Hematopoietic multipotent progenitor cell treated with erythropoietin and hydrocortisone succinate and interleukin-3 and kit ligand, for 4 days (in vitro differentiated cells): Measurements from ENCODE around the gene CPEB4.

ENCODE experiments used
- DNase-seq: peaks from one replicate; pipeline ENCODE4 v3.0.0-alpha.2; 2015

The CPEB4 gene

DNA sequence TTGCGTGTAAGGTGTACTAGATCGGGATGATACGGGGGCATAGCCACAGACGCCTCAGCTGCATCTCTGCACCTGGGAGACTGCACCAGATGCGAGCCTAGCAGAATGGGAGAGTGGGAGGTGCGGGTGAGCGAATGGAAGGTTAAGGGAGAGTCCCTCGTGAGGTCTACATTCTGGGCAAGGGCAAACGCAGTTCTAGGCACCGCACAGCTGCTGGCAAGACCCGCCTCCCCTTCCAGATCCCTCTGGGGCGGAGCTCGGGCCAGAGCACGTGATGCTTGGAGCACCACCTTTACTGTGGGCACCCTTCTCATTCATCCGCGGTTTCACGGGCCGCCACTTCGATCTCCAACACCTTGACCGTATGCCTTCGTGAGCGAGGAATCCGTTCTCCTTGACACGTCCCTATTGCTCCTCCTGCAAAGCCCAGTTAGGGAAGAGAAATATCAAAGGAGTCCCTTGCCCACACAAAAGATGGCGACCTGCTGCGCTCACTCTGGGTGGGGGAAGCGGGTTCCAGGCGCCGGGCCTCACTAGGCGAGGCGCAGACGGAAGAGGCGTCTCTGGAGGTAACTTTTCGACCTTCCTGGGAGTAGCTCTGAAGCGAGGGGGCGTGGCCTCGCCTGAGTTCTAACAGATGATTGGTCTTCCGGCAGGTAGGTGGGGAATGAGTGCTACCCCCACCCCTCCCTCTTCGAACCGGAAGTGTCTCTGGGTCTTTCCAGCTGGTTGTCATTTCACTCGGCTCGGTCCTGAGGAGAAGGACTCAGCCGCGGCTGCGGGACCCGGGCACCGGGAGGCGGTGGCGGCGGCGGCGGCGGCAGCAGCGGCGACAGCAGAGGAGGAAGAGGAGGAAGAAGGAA lies at the start of gene CPEB4:
CPEB4 (plus strand) TSS at position 740 of the 863 bp plus-strand sequence. CDS start 1,385 bp downstream, outside the sequence.
- DNase-seq, result peak; percentile 100

- peak; percentile 93 for DNase-seq
Measured at GRCh38 chr5:173839117-173839713, 48.9 kb upstream of the CPEB4 start.

DNA sequence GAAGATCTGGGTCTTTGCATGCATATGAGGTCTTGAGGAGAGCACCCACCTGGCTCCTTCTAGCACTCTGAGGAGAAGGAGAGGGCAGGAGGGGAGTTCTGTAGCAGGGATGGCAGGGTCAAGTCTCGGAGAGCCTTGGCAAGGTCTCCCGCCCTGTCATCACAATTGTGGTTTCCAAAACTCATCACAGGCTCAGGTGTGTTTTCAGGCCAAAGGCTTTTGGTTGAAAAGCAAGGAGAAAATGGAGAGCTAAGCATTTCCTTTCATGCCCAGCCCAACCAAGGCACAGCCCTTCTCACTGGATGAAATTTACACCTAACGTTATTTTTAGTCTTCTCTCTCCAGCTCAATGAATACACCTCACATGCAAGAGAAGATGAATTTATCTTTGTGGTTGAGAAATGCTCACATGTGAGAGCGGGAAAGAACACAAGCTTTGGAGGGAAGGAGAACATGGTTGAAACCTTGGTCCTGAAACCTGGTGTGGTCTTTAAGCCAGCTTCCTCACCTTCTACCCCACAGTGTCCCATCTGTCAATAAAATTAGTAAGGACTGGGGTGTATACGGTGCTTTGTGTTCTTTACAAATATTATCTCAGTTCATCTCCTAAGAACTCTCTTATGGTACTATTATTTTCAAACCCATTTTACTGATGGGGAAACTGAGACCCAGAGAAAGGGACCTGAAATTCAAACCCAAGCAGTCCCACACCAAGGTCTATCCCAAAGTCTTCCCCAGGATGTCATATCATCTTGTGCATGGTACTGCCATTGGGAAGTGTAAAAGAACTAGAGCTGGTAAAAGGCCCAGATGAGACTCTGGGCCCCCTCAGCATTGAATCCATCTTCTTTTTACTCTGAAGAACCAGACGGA lies 47.8 kb upstream of the CPEB4 start:
- no peak for DNase-seq

DNA sequence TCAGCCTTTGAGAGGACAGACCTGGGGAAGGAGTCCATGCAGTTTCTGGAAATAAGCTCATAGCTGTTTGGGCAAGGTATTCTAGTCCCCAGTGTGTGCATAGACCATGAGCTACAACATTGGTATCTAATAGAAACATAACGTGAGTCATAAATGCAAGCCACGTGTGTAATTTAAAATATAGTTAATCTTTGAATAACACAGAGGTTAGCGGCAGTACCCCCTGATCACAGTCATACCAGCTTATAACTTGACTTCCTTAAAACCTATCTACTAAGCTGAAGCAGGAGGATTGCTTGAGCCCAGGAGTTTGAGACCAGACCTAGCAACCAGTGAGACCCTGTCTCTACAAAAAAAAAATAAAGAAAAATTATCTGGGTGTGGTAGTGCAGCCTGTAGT lies 46.4 kb upstream of the CPEB4 start:
- no peak for DNase-seq

DNA sequence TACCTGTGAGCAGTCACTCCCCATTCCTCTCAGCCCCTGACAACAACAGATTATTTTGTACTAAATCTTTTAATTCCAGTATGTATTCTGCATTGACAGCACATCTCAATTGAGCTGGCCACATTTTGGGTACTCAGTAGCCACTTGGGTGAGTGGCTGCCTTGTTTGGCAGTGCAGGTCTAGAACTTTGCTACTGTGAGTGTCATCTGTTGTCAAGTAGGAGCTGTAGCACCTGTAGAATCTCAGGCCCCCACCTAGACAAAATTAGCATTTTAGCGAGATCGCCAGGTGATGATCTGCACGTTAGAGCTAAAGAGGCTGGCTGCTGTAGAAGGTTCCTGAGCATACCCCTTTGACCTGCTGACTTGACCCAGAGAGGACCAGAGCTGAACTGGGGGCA lies 44.4 kb upstream of the CPEB4 start:
- DNase-seq, result no peak

- DNase-seq, result no peak
Measured at GRCh38 chr5:173845321-173845720, 42.8 kb upstream of the CPEB4 start.

DNA sequence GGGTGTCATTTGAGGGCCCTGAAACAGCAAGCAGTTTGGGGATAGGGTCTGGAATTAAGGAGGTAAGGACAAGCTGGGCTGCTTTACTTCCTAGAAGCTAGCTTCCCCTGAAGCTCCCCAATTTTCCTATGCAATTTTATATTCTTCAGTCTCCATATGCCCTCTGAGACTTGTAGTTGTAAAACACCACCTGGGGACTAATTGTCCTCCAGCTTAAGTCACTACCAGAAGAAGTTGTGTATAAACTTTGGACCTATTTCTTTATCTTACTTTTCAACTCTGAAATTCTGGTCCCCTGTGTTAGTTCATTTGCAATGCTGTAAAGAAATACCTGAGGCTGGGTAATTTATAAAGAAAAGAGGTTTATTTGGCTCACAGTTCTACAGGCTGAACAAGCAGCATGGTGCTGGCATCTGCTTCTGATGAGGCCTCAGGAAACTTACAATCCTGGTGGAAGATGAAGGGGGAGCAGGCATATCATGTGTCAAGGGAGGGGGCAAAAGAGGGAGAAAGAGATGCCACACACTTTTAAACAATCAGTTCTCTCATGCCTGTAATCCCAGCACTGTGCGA lies 41.1 kb upstream of the CPEB4 start:
- DNase-seq, result no peak

DNA sequence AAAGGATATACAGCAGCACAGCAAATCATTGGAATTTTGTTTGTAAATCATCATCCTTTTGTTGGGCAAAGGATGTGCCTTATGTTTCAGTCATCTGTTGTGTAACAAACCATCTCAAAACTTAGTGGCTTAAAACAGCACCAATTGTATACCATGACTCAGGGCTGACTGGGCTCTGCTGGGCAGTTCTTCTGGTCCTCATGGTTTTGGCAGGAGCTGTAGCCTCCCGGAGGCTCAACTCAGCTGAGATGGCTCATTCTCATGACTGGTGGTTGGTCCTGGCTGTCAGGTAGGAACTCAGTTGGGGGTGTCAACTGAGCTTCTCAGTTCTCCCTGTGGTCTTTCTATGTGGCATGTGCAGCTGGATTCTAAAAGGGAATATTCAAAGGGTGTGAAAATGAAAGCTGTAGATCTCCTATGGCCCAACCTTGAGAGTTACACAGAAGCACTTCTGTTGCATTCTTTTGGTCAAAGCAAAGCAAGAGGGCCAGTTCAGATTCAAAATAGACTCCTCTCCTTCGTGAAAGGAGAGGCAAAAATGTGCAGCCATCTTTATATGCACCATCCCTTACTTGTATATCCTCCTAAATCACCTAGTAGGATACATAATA lies 39.1 kb upstream of the CPEB4 start:
- no peak for DNase-seq

- DNase-seq, result no peak
Measured at GRCh38 chr5:173849908-173850307, 38.2 kb upstream of the CPEB4 start.

DNA sequence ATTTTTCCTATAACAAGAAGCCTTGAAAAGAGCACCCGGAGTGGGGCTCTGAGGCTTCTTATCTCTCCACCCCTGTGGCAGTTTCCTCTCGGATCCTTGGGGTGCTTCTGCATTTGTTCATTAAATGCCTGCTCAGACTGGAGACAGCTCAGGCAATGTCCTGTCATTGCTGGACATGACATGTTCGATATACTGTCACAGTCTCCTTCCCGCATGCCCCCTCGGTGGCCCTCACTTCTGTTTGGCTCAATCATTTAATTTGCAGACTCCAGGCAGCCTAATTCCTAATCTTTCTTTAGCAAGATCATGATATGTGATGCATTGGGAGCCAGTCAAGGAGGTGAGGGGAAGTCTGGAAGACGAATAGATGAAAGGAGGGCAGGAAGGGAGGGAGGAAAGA lies 37.5 kb upstream of the CPEB4 start:
- peak; percentile 76 for DNase-seq

DNA sequence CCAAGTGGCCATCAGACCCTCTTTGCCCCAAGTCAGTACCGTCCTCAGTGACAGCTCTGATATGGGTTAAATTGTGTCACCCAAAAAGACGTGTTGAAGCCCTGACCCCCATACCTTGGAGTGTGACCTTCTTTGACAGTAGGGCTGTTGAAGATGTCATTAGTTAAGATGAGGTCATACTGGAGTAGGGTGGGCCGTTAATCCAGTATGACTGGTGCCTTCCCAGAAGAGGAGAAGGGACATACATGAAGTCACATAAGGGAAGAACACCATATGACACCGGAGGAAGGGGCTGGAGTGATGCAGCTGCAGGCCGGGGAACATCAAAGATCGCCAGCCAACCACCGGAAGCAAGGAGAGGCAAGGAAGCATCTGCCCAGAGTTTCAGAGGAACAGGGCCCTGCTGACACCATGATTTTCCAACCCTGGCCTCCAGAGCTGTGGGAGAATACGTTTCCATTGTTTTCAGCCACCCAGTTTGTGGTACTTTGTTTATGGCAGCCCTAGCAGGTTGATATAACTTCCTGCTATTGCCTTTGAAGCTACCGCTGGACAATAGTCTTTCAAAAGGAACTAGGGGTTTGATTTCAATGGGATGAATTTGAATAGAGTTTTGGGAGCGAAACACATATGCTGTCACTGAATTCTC lies 36.4 kb upstream of the CPEB4 start:
- no peak for DNase-seq

DNA sequence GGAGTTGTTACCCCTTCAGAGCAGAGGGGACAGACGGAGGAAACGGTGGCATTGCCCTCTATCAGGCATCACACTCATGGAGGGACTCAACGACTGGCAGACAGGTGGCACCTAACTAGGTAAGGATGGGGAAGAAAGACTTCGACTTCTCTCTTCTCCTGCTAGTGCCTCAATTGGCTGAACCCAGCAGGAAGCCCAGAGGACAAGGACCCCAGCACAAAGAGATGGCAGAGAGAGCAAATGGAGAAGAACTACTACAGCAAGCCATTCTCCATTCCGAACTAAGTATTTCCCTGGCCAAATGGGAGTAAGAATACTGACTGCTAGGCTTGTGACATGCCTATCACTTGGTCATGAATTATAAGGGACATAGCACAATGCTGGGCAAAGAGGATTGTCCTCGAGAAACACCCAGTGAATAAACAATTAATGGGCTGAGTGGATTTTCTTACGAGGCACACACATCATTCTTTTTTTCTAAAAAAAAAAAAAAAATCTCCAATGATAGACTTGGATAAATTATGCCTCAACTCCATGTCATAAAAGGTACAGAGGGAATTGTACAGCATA lies 35.3 kb upstream of the CPEB4 start:
- DNase-seq, result no peak

DNA sequence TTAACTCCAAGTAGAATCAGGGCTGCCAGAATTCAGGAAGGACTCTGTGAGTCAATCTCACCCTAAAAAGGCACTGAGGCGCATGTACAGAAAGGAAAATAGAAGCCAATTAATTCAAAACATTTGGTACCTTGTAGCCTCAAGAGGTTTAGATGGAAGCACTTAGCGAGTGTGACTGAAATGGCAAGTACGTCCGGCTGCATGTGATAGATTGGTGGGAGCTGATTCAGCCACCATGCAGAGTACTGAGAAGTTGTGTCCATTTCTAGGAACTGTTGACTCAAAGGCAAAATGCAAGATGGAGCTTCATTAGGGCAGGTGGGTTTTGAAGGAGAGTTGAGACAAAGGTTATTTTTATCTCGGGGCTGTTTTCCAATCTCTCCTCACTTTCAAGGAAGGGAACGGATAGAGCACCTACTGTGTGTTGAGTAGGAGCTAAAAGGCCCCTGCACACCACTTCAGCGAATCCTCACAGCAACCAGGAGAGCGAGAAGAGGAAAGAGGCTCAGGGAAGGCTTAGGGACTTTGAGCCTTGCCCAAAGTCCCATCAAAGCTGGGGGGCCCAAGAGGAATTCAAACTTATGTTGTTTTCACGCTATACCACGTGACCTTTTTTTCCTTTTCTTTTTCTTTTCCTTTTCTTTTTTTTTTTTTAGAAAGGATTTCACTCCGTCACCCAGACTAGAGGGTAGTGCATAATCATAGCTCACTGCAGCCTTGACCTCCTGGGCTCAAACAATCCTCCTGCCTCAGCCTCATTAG lies 34.6 kb upstream of the CPEB4 start:
- peak; percentile 85 for DNase-seq

- DNase-seq, result peak; percentile 92
Measured at GRCh38 chr5:173855162-173855994, 32.8 kb upstream of the CPEB4 start.

GRCh38 chr5:173855995-173856656 lies 32.0 kb upstream of the CPEB4 start:
- DNase-seq, result no peak

GRCh38 chr5:173857234-173857633 lies 30.9 kb upstream of the CPEB4 start:
- DNase-seq, result no peak

DNA sequence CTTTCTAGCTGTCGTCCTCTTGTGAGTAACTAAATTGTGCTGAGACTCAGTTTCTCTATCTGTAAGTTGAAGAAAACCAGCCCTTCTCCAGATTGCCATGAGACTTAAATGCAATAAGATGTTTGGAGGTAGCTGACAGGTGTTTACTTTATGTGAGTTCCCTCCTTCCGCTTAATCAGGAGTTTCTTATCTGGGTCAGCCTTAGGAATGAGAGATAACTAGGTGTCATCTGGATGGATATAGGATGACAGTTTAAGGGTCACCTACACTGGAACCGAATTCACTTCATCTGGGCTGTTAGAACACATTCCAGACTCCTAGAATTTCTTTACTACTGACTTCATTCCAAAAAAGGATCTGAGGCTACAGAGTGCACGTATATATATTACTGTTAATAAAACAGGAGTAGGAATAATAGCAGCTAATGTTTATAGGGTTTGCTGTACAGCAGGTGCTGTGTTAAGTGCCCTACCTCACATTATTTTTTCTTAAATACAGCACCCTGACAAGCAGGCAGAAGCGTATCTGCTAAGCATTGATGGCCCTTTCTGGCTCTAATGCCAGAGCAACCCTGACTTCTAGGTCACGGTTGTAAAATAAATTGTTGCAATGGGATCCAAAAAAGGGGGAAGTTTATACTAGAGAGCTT lies 30.0 kb upstream of the CPEB4 start:
- no peak for DNase-seq

- DNase-seq, result no peak
Measured at GRCh38 chr5:173858670-173859407, 29.3 kb upstream of the CPEB4 start.
